ENCODE data around the gene NUP160. TPM values are rescaled to one million over a fixed set of nuclear protein-coding genes. Genes with fewer than 3 reads are reported as not detected.
"Not testable (repeated sequence)": the region's sequence is repeated elsewhere in the genome, so short reads cannot be mapped to it uniquely, and the experiment has no call there.

Gene NUP160
- total RNA-seq, 4 donors from 2014 or later = 36.5 to 53.6 (median 39.7) TPM

DNA sequence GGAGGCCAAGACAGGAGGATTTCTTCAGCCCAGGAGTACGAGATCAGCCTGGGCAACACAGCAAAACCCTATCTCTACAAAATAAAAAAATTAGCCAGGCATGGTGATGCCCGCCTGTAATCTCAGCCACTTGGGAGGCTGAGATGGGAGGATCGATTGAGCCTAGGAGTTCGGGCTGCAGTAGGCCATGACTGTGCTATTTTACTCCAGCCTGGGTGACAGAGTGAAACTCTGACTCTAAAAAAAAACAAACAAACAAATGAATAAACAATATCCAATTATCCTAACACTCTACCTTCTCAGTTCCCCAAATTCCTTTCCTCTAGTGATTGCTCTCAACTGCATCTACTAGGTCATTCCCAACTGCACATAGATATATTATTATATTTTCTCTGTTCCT lies 5.4 kb downstream of the NUP160 start:
- Histone ChIP-seq H3K4me1 (peaks cover 17 to 20% of the 10 kb centered on the region in 2 donors), H3K4me3 (replicated peaks in 1 of 3) (no peak overlapping the region), H3K27ac (no peak overlapping the region), H3K27me3 (no peaks in the 10 kb centered on the region), H3K36me3 (peaks cover 29 to 36% of the 10 kb centered on the region in 2 donors), H3K9me3 (no peaks in the 10 kb centered on the region)
- TF ChIP-seq POLR2A (IDR thresholded peaks at IDR 0.05) = no peak
- TF ChIP-seq, protein P1, sequence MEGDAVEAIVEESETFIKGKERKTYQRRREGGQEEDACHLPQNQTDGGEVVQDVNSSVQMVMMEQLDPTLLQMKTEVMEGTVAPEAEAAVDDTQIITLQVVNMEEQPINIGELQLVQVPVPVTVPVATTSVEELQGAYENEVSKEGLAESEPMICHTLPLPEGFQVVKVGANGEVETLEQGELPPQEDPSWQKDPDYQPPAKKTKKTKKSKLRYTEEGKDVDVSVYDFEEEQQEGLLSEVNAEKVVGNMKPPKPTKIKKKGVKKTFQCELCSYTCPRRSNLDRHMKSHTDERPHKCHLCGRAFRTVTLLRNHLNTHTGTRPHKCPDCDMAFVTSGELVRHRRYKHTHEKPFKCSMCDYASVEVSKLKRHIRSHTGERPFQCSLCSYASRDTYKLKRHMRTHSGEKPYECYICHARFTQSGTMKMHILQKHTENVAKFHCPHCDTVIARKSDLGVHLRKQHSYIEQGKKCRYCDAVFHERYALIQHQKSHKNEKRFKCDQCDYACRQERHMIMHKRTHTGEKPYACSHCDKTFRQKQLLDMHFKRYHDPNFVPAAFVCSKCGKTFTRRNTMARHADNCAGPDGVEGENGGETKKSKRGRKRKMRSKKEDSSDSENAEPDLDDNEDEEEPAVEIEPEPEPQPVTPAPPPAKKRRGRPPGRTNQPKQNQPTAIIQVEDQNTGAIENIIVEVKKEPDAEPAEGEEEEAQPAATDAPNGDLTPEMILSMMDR (IDR thresholded peaks at IDR 0.05) = no peak
- WGBS, 2 donors = 96 to 100% methylated on average over 4 of the region's 4 CpGs
- intact Hi-C loops (cut with DNase I) = no loop called here
- DNase-seq = no peak

DNA sequence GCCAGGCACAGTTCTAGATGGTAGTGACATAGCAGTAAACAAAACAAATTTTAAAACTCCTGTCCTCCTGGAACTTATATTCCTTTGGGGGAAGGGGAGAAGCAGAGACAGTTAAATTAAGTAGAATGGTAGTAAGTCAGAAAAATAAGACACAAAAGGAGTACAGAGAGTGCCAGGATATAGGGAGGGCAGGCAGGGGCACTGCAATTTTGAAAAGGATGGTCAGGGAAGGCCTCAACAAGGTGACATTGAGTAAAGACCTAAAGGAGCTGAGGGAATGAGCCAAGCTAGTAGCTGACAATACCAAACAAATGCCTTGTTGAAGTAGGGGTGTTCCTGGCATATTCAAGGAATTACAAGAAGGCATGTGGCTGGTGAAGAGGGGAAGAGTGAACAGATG lies 10.2 kb downstream of the NUP160 start:
- intact Hi-C loops (cut with DNase I) = no loop called here
- H3K27me3 ChIP-seq = no peaks in the 10 kb centered on the region
- no peak overlapping the region for H3K4me3 ChIP-seq (replicated peaks in 1 of 3)
- DNase-seq = no peak
- no peaks in the 10 kb centered on the region for H3K4me1 ChIP-seq
- no peaks in the 10 kb centered on the region for H3K9me3 ChIP-seq
- peaks cover 69 to 74% of the 10 kb centered on the region in 2 donors for H3K36me3 ChIP-seq
- no peak for TF ChIP-seq POLR2A (IDR thresholded peaks at IDR 0.05)
- TF ChIP-seq, protein P1 (IDR thresholded peaks at IDR 0.05) = no peak
- H3K27ac ChIP-seq = no peak overlapping the region

DNA sequence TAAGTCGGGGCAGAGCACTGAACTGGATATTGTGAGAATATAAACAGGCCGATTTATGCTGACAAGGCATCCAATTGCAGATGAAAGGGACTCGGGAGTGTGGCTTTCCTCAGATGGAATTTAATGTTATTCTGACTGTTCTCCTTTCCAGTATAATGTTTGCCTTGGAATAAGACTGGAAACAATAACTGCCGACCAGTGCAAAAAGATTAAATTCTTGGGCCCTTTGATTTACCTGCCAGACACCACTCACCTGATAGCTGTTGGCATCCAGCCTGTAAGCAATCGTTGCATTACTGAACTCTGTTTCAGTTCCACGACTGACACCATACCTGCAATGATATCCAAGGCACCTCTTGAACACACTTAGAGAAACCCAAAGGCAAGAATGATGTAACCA lies 10.9 kb downstream of the NUP160 start:
- WGBS, 2 donors = 80 to 85% methylated on average over 6 of the region's 6 CpGs
- DNase-seq = no peak
- peaks cover 69 to 79% of the 10 kb centered on the region in 2 donors for H3K36me3 ChIP-seq
- H3K27me3 ChIP-seq = no peaks in the 10 kb centered on the region
- no peak overlapping the region for H3K27ac ChIP-seq
- no peaks in the 10 kb centered on the region for H3K4me1 ChIP-seq
- H3K4me3 ChIP-seq (replicated peaks in 1 of 3) = no peak overlapping the region
- intact Hi-C loops (cut with DNase I) = no loop called here
- H3K9me3 ChIP-seq = no peaks in the 10 kb centered on the region
- TF ChIP-seq POLR2A (IDR thresholded peaks at IDR 0.05) = no peak
- TF ChIP-seq, protein P1 (IDR thresholded peaks at IDR 0.05) = no peak

DNA sequence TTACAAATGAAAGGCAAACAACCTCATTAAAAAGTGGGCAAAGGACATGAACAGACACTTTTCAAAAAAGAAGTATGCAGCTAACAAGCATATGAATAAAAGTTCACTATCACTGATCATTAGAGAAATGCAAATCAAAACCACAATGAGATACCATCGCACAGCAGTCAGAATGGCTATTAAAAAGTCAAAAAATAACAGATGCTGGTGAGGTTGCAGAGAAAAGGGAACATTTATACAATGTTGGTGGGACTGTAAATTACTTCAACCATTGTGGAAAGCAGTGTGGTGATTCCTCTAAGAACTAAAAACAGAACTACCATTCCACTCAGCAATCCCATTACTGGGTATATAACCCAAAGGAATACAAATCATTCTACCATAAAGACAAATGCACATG lies 18.1 kb downstream of the NUP160 start:
- H3K4me1 ChIP-seq; H3K27me3 ChIP-seq; H3K9me3 ChIP-seq; H3K27ac ChIP-seq; H3K4me3 ChIP-seq (replicated peaks in 1 of 3); intact Hi-C loops (cut with DNase I); DNase-seq: not testable (repeated sequence)
- H3K36me3 ChIP-seq = peaks cover 26 to 33% of the 10 kb centered on the region in 2 donors
- 91 to 97% methylated on average over 1 of the region's 1 CpG for WGBS, 2 donors

DNA sequence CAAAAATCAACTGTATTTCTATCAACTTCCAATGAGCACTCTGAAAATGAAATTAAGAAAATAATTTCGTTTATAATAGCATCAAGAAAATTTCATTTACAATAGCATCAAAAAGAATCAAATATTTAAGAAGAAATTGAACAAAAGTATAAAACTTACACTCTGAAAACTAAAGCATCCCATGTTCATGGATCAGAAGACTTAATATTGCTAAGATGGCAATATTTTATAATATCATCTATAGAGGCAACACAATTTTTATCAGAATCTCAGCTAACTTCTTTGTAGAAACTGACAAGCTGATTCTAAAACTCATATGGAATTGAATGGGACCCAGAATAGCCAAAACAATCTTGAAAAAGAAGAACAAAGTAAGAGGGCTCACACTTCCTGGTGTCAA lies 19.9 kb downstream of the NUP160 start:
- no peaks in the 10 kb centered on the region for H3K4me1 ChIP-seq
- H3K27ac ChIP-seq = no peak overlapping the region
- peaks cover 9 to 16% of the 10 kb centered on the region in 2 donors for H3K36me3 ChIP-seq
- DNase-seq = no peak
- intact Hi-C loops (cut with DNase I) = no loop called here
- no peak overlapping the region for H3K4me3 ChIP-seq (replicated peaks in 1 of 3)
- H3K9me3 ChIP-seq = no peaks in the 10 kb centered on the region
- WGBS, 2 donors = 95 to 97% methylated on average over 1 of the region's 1 CpG
- TF ChIP-seq, protein P1 (IDR thresholded peaks at IDR 0.05) = no peak
- no peak for TF ChIP-seq POLR2A (IDR thresholded peaks at IDR 0.05)
- H3K27me3 ChIP-seq = no peaks in the 10 kb centered on the region

DNA sequence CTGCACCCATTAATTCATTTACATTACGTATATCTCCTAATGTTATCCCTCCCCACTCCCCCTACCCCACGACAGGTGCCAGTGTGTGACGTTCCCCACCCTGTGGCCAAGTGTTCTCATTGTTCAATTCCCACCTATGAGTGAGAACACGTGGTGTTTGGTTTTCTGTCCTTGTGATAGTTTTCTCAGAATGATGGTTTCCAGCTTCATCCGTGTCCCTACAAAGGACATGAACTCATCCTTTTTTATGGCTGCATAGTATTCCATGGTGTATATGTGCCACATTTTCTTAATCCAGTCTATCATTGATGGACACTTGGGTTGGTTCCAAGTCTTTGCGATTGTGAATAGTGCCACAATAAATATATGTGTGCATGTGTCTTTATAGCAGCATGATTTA lies 25.5 kb downstream of the NUP160 start:
- intact Hi-C loops (cut with DNase I); H3K4me3 ChIP-seq (replicated peaks in 1 of 3); H3K27me3 ChIP-seq; DNase-seq; H3K4me1 ChIP-seq; H3K9me3 ChIP-seq; H3K27ac ChIP-seq: not testable (repeated sequence)
- WGBS, 2 donors = 96 to 97% methylated on average over 6 of the region's 6 CpGs
- peaks cover 18 to 26% of the 10 kb centered on the region in 2 donors for H3K36me3 ChIP-seq

Data from thyroid gland (tissue), 4 donors.